Type B pancreatic cell (in vitro differentiated cells): ENCODE measurements around the gene ASXL1. TPM values are rescaled to one million over a fixed set of nuclear protein-coding genes. Genes with fewer than 3 reads are reported as not detected.

Experiments used
- DNase-seq: peaks from one replicate; pipeline ENCODE4 v3.0.0; 2021; ENCODE audit warnings: mixed read lengths; ENCODE audit not compliant: unreplicated experiment; ENCODE audit errors: extremely low spot score
- H3K27ac Mint-ChIP-seq: 2 replicates; pipeline ENCODE4 v1.8.0; 2021; ENCODE audit warnings: mild to moderate bottlenecking, mixed read lengths
- H3K27me3 Mint-ChIP-seq: 2 replicates; pipeline ENCODE4 v1.8.0; 2021; ENCODE audit warnings: mixed read lengths
- H3K36me3 Mint-ChIP-seq: 2 replicates; pipeline ENCODE4 v1.8.0; 2021; ENCODE audit warnings: mixed read lengths
- H3K4me1 Mint-ChIP-seq: one replicate; pipeline ENCODE4 v1.8.0; 2021; ENCODE audit warnings: mixed read lengths; ENCODE audit not compliant: unreplicated experiment
- H3K4me3 Mint-ChIP-seq: 2 replicates; pipeline ENCODE4 v1.8.0; 2021; ENCODE audit warnings: mild to moderate bottlenecking, mixed read lengths
- H3K9me3 Mint-ChIP-seq: 2 replicates; pipeline ENCODE4 v1.8.0; 2021; ENCODE audit warnings: mixed read lengths
- CTCF ChIP-seq: fragments of 200-600 bp; sonication (generic); conservative IDR thresholded peaks from 2 replicates; pipeline ENCODE4 v1.5.0; 2021; ENCODE audit warnings: antibody characterized with exemption, mild to moderate bottlenecking
- total RNA-seq: library from RNA; stranded (reverse); gene quantifications from 2 replicates; pipeline ENCODE4 v1.2.1, GENCODE V29; 2021; ENCODE audit warnings: low replicate concordance

Gene ASXL1
- total RNA-seq, 1 donor from 2014 or later: 157 TPM

DNA sequence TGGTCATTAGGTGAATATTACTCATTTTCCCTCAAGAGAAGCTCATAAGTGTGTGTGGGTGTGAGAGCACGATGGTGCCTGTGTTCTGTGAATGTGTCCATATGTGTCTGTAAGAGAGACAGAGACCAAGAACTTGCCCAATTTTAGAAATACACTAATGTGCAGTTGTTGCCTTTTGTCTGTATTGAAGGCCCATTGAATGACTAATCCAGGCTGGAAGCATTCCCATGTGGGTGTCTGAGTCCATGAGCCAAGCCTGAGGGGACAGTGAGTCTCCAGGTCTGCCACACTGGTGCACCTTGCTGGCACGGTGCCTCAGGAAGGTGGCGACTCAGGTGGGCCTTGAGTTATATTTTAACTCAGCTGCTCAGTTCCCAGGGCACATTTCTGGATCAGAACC, 25.5 kb upstream of the ASXL1 start:
- Mint-ChIP-seq H3K27ac (no peak overlapping the region), H3K4me3 (no peak overlapping the region), H3K9me3 (no peaks in the 10 kb centered on the region), H3K36me3 (peaks cover 16% of the 10 kb centered on the region), H3K27me3 (no peaks in the 10 kb centered on the region), H3K4me1 (peaks cover 5% of the 10 kb centered on the region)
- no peak for TF ChIP-seq CTCF
- DNase-seq: no peak

DNA sequence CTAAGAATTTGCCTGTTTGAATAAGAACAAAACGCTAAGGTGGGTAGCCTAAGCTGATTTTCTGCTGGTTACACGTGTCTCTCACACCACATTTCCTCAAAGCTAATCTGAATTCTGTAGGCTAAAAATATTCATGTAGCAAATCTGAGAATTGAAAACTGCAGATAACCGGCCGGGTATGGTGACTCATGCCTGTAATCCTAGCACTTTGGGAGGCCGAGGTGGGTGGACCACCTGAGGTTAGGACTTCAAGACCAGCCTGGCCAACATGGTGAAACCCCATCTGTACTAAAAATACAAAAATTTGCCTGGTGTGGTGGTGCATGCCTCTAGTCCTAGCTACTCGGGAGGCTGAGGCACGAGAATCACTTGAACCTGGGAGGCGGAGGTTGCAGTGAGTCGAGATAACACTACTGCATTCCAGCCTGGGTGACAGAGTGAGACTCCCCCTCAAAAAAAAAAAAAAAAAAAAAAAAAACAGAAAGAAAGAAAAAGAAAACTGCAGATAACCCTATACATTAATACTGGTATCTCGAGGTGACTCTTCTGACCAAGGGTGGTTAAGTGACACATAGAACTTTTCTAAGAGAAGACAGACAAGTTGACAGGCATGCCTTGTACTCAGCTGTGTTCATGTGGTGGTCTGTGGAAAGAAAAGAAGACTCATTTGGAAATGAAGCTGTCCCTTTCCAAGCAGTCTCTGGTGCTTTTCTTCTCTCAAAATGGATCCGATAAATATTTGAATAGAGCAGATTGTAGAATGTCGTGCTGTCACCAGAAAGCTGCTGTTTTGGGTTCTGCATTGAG, 24.7 kb upstream of the ASXL1 start:
- Mint-ChIP-seq H3K36me3 (peaks cover 16% of the 10 kb centered on the region), H3K9me3 (no peaks in the 10 kb centered on the region), H3K27me3 (no peaks in the 10 kb centered on the region), H3K4me1 (peaks cover 5% of the 10 kb centered on the region), H3K4me3 (no peak overlapping the region), H3K27ac (peak overlapping the region; percentile 22)
- no peak for DNase-seq
- TF ChIP-seq CTCF: no peak

DNA sequence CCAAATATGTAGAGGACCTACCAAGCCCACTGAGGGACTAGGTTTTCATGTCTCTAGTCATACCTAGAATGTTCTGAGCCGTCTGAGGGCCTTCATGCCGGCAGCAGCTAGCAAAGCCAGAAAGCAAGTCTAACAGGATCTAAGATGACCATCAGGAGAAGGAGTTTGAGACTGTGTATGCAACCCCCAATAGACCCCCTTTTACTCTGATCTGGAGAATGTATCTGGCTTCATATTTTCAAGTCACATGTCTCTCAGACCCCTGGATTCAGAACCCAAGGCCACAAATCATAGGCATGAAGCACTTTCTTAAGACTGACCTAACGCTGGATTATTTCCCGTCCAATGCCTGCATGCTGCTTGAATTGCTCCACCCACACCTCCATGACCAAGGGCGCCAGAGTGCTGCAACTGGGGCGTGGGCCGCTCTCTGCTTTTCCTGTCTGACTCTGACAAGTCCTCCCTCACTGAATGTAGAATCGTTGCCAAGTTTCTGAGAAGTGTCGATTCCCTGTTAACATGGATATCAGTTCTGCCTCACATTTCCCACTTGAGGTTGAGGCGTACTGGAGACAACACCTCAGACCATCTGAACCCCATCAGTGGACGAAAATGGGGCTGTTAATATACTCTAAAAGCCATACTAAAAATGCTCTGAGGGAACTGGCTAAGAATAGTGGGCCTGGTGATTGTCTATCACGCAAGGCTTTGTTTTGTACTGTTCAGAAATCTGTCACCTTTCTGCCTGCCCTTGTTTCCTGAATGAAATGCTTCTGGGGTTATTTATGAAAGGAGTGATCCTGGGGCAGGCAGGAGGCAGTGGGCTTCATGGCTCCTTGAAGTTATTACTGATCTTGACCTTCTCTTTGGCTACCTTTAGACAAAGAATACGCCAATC, 23.9 kb upstream of the ASXL1 start:
- peaks cover 9% of the 10 kb centered on the region for H3K4me1 Mint-ChIP-seq
- H3K36me3 Mint-ChIP-seq: peaks cover 13% of the 10 kb centered on the region
- no peak for TF ChIP-seq CTCF

DNA sequence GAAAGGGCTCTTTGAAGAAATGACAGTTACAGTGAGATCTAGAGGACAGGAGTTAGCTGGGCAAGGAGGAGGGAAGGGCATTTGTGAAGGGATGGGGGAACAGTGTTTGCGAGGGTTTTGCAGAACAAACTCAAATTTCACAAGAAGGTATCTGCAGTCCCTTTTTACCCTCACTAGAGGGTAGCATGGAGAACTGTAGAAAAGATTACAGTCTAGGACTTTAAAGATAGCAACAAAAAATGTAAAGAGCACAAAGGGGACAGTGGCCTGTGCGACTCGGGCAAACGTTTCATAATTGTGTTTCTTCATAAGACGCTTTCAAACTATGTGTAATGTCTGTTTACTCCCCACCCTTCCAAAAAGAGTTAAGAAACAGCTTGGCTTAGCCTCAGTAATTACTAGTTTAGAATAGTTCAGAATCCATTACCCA, 21.2 kb upstream of the ASXL1 start:
- no peaks in the 10 kb centered on the region for H3K9me3 Mint-ChIP-seq
- no peak for DNase-seq
- H3K27ac Mint-ChIP-seq: no peak overlapping the region
- no peak overlapping the region for H3K4me3 Mint-ChIP-seq
- TF ChIP-seq CTCF: peak; percentile 76
- peaks cover 13% of the 10 kb centered on the region for H3K4me1 Mint-ChIP-seq
- no peaks in the 10 kb centered on the region for H3K27me3 Mint-ChIP-seq
- peaks cover 9% of the 10 kb centered on the region for H3K36me3 Mint-ChIP-seq

More for the DNA sequence above, 23.9 kb upstream of the ASXL1 start:
- H3K4me3 Mint-ChIP-seq: no peak overlapping the region
- no peaks in the 10 kb centered on the region for H3K9me3 Mint-ChIP-seq
- no peaks in the 10 kb centered on the region for H3K27me3 Mint-ChIP-seq
- H3K27ac Mint-ChIP-seq: peak overlapping the region; percentile 22
- no peak for DNase-seq

DNA sequence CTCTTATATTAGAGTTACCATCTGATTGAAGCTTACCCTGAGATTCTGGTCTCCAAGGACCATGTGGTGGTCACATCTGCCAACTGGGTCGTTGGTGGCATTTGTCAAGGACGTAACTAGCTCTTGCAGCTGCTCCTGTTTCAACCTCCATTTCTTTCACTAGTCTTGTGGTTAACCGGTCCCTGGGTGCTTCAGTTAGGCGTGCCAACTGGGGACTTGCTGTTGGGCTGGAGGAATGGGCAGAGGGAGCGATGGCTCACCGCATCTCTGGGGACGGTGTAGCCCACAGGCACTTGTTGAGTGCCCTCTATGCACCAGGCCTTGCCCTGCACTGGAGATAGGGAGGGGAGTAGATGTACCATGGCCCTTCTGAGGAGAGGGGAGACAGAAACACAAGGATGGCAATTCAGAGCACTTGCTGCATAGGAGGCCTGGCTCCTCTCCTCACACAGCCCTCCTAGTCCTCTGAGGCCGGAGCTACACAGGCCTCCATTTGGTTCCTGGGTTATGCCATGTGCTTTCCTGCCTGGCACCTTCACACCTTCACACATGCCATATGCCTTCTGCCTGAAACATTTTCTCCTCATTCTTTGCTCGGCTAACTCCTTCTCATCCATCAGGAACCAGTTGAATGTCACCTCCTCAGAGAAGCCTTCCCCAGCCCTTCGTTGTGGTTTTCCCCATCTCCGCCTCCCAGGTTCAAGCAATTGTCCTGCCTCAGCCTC, 20.0 kb upstream of the ASXL1 start:
- no peak overlapping the region for H3K27ac Mint-ChIP-seq
- H3K9me3 Mint-ChIP-seq: no peaks in the 10 kb centered on the region
- no peaks in the 10 kb centered on the region for H3K27me3 Mint-ChIP-seq
- peaks cover 17% of the 10 kb centered on the region for H3K4me1 Mint-ChIP-seq
- DNase-seq: no peak
- no peak overlapping the region for H3K4me3 Mint-ChIP-seq
- no peak for TF ChIP-seq CTCF
- H3K36me3 Mint-ChIP-seq: peaks cover 4% of the 10 kb centered on the region
